HG02884 (cell line): Measurements from ENCODE around the gene GPD1.
"Not testable (repeated sequence)": the region's sequence is repeated elsewhere in the genome, so short reads cannot be mapped to it uniquely, and the experiment has no call there.

Experiments
- ATAC-seq: cut with Tn5 transposase; IDR thresholded peaks from one replicate; pipeline ENCODE4 v1.9.1; 2021; ENCODE audit warnings: mild to moderate bottlenecking, moderate library complexity; ENCODE audit not compliant: unreplicated experiment

Gene GPD1

DNA sequence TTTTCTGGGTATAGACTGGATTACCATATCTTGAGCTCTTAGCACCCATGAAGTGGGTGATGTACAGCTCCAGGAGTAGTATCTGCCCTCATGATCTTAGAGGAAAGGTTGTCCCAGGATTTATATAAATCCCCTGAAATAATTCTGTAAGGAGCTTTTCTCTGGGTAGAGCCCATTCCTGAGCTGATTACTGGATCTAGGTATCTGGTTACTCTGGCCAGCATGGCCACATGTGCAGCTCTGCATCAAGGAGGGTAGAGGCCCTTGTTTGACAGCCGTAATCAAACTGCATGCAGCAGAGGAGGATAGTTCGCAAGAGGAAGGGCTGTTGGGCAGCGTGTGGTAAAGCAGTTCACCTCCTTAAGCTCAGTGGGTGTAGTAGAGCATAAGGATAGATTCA is 16.7 kb downstream of the GPD1 start:
- ATAC-seq: no peak

DNA sequence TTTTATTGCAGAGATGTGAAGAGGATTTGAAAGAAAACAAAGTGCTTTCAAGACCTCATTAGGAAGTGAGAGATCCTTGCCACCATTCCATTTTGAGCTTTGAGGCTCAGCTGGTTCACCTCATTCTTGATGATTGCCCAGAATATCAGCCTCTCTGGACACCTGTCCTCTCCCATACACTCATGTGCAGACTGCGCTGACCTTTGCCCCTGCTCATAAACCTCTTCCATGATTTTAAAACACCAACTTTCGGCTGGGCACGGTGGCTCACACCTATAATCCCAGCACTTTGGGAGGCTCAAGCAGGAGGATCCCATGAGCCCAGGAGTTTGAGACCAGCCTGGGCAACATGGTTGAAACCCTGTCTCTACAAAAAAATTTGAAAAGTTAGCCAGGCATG is 17.1 kb downstream of the GPD1 start:
- ATAC-seq: no peak

- no peak for ATAC-seq
Observed at GRCh38 chr12:50121641-50122040, 17.8 kb downstream of the GPD1 start.

DNA sequence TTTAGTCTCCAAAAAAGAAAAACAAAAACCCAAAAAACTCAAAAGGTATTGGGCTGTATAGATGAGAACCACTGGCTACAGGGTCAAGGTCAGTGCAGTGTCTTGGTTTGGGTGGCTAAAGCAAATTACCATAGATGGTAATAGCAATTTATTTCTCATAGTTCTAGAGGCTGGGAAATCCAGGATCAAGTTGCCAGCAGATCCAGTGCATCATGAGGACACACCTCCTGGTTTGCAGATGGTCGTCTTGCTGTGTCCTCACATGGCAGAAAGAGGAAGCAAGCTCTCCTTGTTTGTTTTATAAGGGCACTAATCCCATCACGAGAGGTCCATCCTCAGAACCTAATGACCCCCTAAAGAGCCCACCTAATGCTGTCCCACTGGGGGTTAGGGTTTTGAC is 19.4 kb downstream of the GPD1 start:
- no peak for ATAC-seq

DNA sequence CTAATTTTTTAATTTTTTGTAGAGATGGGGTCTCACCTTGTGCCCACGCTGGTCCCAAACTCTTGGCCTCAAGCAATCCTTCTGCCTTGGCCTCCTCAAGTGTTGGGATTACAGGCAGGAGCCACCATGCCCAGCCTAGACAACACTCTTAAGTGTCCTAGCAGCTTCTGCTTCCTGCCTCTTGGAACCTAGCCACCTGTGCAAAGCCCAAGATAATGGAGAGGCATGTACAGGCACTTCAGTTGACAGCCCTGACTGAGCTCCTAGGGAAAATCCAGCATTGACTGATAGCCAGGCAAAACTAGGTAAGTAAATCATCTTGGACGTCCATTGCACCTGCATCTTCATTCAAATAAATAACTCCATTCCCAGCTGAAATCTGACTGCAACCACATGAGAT is 23.7 kb downstream of the GPD1 start:
- no peak for ATAC-seq

- no peak for ATAC-seq
Observed at GRCh38 chr12:50129290-50129689, 25.5 kb downstream of the GPD1 start.

DNA sequence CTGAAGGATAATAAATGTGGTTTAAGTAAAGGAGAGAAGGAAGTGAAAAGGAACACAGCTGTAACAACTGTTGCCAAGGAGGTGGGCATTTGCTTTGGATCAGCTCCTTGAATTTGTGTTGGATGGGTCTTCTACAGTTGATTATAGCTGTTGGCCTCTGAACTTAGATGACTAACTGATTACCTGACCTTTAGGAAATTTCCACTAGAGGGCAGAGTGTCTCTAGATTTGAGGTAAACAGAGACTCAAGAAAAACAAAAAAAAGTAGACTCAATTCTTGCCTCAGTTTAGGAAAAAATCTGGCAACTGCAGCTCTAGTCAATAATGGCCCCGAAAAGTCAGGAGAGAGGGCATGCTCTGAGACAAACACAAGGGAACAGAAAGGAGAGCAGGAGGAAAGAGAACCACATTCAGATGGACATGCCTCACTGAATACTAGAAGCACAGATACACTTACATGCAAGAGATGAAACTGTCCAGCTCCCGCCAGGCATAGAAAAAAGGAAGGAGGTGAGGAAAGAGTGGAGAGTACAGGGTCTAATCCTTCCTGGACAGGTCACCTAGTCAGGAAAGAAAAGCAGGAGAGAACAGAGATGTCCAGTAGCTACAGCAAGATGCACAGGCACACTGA is 28.8 kb downstream of the GPD1 start:
- no peak for ATAC-seq

DNA sequence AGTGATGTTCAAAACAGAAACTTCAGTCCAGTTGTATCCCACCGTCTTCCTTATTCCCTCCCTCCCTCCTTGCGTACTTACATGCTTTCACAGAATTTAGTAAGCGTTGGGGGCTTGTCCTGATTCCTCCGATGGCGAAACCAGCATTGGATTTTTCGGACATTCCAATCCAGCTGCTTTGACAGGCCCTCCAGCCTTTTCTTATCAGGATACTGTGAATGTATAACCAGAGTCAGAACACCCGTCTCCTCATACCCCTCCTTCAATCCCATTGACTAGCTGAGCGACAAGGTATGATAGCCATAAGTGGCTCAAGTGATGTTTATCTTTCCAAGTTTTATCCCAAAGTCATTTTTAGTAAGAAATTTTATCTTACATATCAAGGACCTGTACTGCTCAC is 39.2 kb downstream of the GPD1 start:
- ATAC-seq: no peak

- no peak for ATAC-seq
Observed at GRCh38 chr12:50145439-50145838, 41.6 kb downstream of the GPD1 start.

GRCh38 chr12:50147281-50147680 is 43.5 kb downstream of the GPD1 start:
- ATAC-seq: no peak

GRCh38 chr12:50148011-50148410 is 44.2 kb downstream of the GPD1 start:
- ATAC-seq: not testable (repeated sequence)

DNA sequence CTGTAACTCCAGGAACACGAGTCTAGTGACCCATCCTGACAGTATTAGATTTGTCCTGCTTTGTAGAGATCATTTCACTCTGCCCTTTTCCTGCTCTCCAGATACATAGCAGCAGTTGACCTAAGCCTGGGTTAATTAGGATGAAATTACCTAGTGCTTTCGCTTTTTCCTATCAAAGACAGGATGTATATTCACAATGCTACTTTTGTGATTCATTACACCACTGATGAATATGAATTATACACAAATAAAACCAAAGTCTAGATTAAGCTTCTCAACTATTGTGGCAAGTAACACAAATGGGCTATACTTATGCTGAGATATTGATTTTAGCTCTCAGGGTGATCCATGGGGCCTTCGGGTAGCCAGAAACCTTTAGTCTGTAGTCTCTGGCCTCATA is 45.5 kb downstream of the GPD1 start:
- ATAC-seq: no peak

GRCh38 chr12:50151047-50151687 is 47.4 kb downstream of the GPD1 start:
- no peak for ATAC-seq

DNA sequence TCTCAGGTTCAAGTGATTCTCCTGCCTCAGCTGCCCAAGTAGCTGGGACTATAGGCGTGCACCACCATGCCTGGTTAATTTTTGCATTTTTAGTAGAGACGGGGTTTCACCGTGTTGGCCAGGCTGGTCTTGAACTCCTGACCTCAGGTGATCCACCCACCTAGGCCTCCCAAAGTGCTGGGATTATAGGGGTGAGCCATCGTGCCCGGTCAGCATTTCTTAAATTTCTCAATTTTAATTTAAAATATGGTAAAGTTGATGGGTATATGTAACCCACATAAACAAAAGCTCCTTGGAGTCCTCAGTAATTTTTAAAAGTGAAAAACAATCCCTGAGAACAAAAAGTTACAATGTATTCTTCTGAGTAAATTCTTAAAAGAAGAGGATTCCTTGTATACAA is 51.1 kb downstream of the GPD1 start:
- not testable (repeated sequence) for ATAC-seq

GRCh38 chr12:50156641-50157040 is 52.8 kb downstream of the GPD1 start:
- ATAC-seq: no peak

DNA sequence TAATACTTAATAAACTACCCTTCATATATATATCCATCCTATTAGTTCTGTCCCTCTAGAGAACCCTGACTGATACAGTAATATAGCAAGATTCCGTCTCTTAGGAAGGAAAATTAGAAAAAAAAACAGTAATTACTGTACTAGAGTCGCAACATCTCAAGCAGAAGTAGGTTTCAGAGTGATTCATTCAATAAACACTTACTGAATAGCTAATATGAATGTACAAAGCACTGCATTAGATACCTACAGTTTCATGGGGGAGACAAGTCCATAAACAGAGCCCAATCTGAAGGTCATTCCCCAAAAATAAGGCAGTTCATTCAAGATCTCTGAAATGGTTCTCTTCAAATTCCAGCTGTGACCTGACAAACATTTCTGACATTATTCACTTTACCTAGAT is 53.5 kb downstream of the GPD1 start:
- ATAC-seq: no peak

GRCh38 chr12:50160643-50161042 is 56.8 kb downstream of the GPD1 start:
- no peak for ATAC-seq
